Pulmonary artery endothelial cell (primary cell): ENCODE measurements around the gene OR2T33. TPM values are rescaled to one million over a fixed set of nuclear protein-coding genes. Genes with fewer than 3 reads are reported as not detected.
"Not testable (repeated sequence)": the region's sequence is repeated elsewhere in the genome, so short reads cannot be mapped to it uniquely, and the experiment has no call there.

Experiments
- DNase-seq: peaks from one replicate; pipeline ENCODE4 v3.0.0-alpha.2; 2011; ENCODE audit warnings: low read depth, low spot score
- total RNA-seq: library from RNA; depleted of rRNA; stranded (reverse); fragments of >200 nt; gene quantifications from 2 replicates; pipeline ENCODE4 v1.2.3, GENCODE V29; 2014

Gene OR2T33
- not detected in 2 replicates for total RNA-seq

- no peak for DNase-seq
Measured at GRCh38 chr1:248277876-248278275, at the start of gene OR2T33. Gene OR2T33 (minus strand): TSS chr1:248277976. CDS start chr1:248273814, 4,162 bp downstream.

GRCh38 chr1:248324468-248324867 lies 46.7 kb upstream of the OR2T33 start, which contains the start of gene OR2M7:
Gene OR2M7 (minus strand): TSS chr1:248324568. CDS start chr1:248324568, 0 bp downstream.
- no peak for DNase-seq

- no peak for DNase-seq
Measured at GRCh38 chr1:248316796-248317195, 39.0 kb upstream of the OR2T33 start.

GRCh38 chr1:248306740-248307139 lies 29.0 kb upstream of the OR2T33 start:
- DNase-seq: not testable (repeated sequence)

- DNase-seq: no peak
Measured at GRCh38 chr1:248306103-248306502, 28.3 kb upstream of the OR2T33 start.

GRCh38 chr1:248305672-248306071 lies 27.9 kb upstream of the OR2T33 start:
- DNase-seq: not testable (repeated sequence)

- DNase-seq: no peak
Measured at GRCh38 chr1:248303324-248303723, 25.5 kb upstream of the OR2T33 start, which contains the start of gene OR2T12. Gene OR2T12 (minus strand): TSS chr1:248303424. CDS start chr1:248295578, 7,846 bp downstream.

- no peak for DNase-seq
Measured at GRCh38 chr1:248288391-248288790, 10.6 kb upstream of the OR2T33 start.

- DNase-seq: not testable (repeated sequence)
Measured at GRCh38 chr1:248273225-248273624, 4.6 kb downstream of the OR2T33 start.

GRCh38 chr1:248268178-248268577 lies 9.6 kb downstream of the OR2T33 start:
- no peak for DNase-seq

- not testable (repeated sequence) for DNase-seq
Measured at GRCh38 chr1:248259309-248259708, 18.5 kb downstream of the OR2T33 start.

GRCh38 chr1:248243204-248243603 lies 34.6 kb downstream of the OR2T33 start:
- no peak for DNase-seq

GRCh38 chr1:248239478-248239877 lies 38.3 kb downstream of the OR2T33 start:
- DNase-seq: no peak

- DNase-seq: no peak
Measured at GRCh38 chr1:248231117-248231516, 46.7 kb downstream of the OR2T33 start, which contains the start of gene OR2M4. Gene OR2M4 (plus strand): TSS chr1:248231417. CDS start chr1:248238929, 7,512 bp downstream.

GRCh38 chr1:248229360-248229908 lies 48.3 kb downstream of the OR2T33 start:
- no peak for DNase-seq

GRCh38 chr1:248225537-248225936 lies 52.2 kb downstream of the OR2T33 start:
- DNase-seq: no peak

Other genes with a start within 250 kb of the OR2T33 start
- gene OR2L2, start 247.9 kb downstream of the OR2T33 start, total RNA-seq: 0.07 TPM in 1 of 2 replicates, not detected in the other
- gene OR2L3, start 231.1 kb downstream of the OR2T33 start, total RNA-seq: not detected in 2 replicates
- not detected in 2 replicates for gene OR2L13, start 182.8 kb downstream of the OR2T33 start, total RNA-seq
- gene OR2M5, start 132.8 kb downstream of the OR2T33 start, total RNA-seq: not detected in 2 replicates
- not detected in 2 replicates for gene OR2M2, start 103.2 kb downstream of the OR2T33 start, total RNA-seq
- gene OR2M3, start 80.7 kb downstream of the OR2T33 start, total RNA-seq: not detected in 2 replicates
- not detected in 2 replicates for gene OR2M4, start 46.6 kb downstream of the OR2T33 start, total RNA-seq
- gene OR2T12, start 25.4 kb upstream of the OR2T33 start, total RNA-seq: not detected in 2 replicates
- gene OR2M7, start 46.6 kb upstream of the OR2T33 start, total RNA-seq: not detected in 2 replicates
- gene OR14C36, start 70.8 kb upstream of the OR2T33 start, total RNA-seq: not detected in 2 replicates
- gene OR2T4, start 83.7 kb upstream of the OR2T33 start, total RNA-seq: not detected in 2 replicates
- gene OR2T6, start 97.8 kb upstream of the OR2T33 start, total RNA-seq: not detected in 2 replicates
- gene OR2T1, start 125.1 kb upstream of the OR2T33 start, total RNA-seq: not detected in 2 replicates
- not detected in 2 replicates for gene OR2T2, start 167.7 kb upstream of the OR2T33 start, total RNA-seq
- not detected in 2 replicates for gene OR2T3, start 195.4 kb upstream of the OR2T33 start, total RNA-seq
- gene OR2T5, start 210.6 kb upstream of the OR2T33 start, total RNA-seq: not detected in 2 replicates
- not detected in 2 replicates for gene OR2G6, start 230.1 kb upstream of the OR2T33 start, total RNA-seq